GM21360 (cell line): ENCODE data around the gene STX8.
A peak's percentile ranks its signal among the peaks of the same experiment; 100 is the strongest.

Experiments
- ATAC-seq: cut with Tn5 transposase; IDR thresholded peaks from one replicate; pipeline ENCODE4 v1.9.1; 2021; ENCODE audit warnings: mild to moderate bottlenecking, moderate library complexity; ENCODE audit not compliant: unreplicated experiment

STX8 gene

GRCh38 chr17:9446528-9446927 is 129.1 kb downstream of the STX8 start:
- no peak for ATAC-seq

- ATAC-seq, result no peak
These were observed 130.2 kb downstream of the STX8 start for GRCh38 chr17:9445424-9445823.

- ATAC-seq, result no peak
These were observed 130.9 kb downstream of the STX8 start for GRCh38 chr17:9444687-9445086.

DNA sequence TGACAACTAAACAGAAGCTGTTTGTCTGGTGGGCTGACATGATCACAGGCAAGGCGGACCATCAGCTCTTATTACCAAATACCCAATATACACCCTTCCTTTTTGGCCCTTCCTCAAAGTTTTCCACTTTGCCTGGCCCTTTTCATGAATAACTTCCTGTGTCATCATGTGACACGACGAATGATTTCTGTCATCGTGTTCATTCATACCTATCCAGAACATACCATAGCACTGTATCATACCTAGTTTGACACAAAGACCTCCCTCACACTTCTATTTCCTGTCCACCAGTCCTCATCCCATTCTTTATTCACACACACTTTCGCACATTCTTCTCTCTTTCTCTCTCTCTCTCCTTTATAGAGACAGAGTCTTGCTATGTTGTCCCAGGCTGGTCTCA is 131.8 kb downstream of the STX8 start:
- ATAC-seq, result no peak

- no peak for ATAC-seq
These were observed 135.8 kb downstream of the STX8 start for GRCh38 chr17:9439851-9440250.

DNA sequence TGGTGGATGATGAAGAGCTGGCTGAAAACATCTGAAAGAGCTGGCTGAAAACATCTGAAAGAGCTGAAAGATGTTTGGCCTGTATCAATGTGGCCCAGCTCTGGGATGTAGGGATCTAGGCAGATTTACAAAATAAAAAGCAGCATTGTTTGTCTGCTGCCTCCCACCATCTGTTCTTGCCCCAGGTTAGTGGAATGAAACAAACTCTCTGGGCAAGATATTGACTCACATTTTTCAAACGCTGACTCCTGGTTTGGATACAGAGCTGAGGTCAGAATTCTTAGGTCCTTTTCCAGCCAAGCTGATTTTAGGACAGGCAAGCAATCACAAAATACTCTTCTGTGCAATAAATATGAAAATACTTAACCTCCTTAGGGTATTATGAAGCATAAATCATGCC is 139.0 kb downstream of the STX8 start:
- ATAC-seq, result no peak

DNA sequence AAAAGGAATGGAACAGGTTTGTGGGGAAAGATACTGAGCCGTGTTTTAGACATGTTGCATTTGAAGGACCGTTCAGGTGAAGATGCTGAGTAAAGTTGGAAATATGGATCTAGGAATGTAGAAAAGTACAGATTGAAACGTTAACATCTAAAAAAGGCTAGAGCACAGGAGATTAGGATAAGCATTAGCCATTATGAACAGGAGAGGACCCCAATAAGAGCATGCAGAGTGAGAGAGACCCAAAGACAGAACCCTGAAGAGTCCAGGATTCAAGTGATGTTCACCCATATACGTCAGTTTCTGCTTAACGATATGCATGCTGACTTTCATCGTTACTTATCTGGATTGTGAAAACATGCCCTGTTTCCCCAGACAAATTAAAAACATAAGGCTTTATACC is 140.5 kb downstream of the STX8 start:
- ATAC-seq, result no peak

- no peak for ATAC-seq
These were observed 141.0 kb downstream of the STX8 start for GRCh38 chr17:9434642-9435057.

- ATAC-seq, result no peak
These were observed 142.6 kb downstream of the STX8 start for GRCh38 chr17:9432934-9433421.

GRCh38 chr17:9432134-9432885 is 143.3 kb downstream of the STX8 start:
- peak; percentile 48 for ATAC-seq

DNA sequence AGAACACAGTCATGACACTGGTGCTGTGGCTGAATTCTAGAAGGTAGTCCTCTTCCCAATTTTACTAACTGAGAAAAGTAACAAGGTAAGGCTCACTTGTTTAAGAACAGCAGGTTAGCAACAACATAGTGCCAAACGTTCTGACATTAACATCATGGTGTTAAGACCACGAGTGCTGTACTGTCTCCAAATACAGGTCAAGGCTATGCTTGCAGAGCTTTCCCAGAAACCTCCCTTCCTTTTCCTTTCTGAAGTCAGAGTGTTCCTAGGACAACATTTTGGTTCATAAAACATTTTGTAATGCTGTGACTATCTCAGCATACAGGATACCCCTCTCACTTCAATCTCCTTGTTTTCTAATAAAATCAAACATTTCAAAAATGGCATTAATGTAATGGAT is 144.0 kb downstream of the STX8 start:
- no peak for ATAC-seq

GRCh38 chr17:9427465-9428315 is 147.9 kb downstream of the STX8 start:
- ATAC-seq, result no peak

- no peak for ATAC-seq
These were observed 151.5 kb downstream of the STX8 start for GRCh38 chr17:9424071-9424640.

- no peak for ATAC-seq
These were observed 154.1 kb downstream of the STX8 start for GRCh38 chr17:9421525-9421924.

- no peak for ATAC-seq
These were observed 155.6 kb downstream of the STX8 start for GRCh38 chr17:9419932-9420453.

- ATAC-seq, result peak; percentile 95
These were observed 161.1 kb downstream of the STX8 start for GRCh38 chr17:9414471-9414870.

GRCh38 chr17:9410737-9411136 is 164.9 kb downstream of the STX8 start:
- no peak for ATAC-seq

- no peak for ATAC-seq
These were observed 165.3 kb downstream of the STX8 start for GRCh38 chr17:9410301-9410700.

DNA sequence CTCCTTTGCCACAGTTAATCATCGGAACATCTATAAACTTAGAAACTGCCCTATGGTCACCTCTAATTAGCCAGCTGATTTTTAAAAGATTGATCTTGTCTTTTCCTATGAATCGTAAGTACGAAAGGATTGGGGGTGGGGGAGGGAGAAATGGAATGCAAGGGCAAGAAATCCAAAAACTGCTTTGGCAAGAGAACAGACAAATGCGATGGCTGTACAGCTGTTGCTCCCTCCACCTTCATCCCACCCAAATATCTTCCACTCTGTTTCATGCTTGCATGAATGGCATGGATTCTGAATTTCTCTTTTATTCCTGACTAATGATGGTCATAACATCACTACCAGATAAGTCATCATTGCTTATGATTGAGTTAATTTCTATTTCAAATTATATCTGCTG is 165.7 kb downstream of the STX8 start:
- ATAC-seq, result no peak

GRCh38 chr17:9408868-9409829 is 166.5 kb downstream of the STX8 start:
- ATAC-seq, result no peak
